Measurements from ENCODE around the gene FAT1.

DNA sequence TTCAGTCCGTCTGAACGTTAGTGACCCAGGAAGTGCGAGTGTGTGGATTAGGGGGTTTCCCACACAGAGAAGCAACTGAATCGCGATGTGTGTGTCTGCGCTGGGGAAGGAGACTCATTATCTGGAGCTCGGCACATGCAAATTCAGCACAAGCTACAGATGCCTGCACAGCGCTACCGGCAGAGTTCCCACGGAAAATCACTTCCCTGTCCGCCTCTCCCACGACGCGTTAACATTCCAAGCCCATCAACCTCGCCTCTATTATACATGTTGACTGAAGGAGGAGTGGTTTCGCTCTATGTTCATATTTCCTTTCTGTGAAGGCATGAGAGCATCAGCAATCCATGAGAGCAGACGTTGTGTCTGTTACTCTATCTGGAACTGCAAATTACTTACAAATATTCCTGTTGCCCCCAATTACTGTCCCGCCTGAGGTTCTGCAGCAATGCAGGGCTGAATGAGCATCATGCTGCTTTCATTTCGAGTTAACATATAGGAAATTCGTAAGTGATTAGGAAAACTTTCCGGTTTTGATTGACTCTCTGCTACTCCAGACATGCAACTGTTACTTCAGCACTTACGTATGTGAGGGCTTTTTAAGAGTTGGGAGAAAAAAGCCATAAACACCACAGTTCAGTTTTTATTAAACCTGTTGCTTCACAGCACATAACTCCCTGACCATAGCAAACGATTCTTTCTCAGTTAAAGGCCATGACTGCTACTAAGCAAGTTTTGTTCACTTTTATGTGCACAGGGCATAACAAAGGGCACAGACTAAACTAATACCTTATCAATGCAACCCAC, 153.3 kb downstream of the FAT1 start:
- no peak for TF ChIP-seq POLR2A (IDR thresholded peaks at IDR 0.05)
- TF ChIP-seq, protein P1, sequence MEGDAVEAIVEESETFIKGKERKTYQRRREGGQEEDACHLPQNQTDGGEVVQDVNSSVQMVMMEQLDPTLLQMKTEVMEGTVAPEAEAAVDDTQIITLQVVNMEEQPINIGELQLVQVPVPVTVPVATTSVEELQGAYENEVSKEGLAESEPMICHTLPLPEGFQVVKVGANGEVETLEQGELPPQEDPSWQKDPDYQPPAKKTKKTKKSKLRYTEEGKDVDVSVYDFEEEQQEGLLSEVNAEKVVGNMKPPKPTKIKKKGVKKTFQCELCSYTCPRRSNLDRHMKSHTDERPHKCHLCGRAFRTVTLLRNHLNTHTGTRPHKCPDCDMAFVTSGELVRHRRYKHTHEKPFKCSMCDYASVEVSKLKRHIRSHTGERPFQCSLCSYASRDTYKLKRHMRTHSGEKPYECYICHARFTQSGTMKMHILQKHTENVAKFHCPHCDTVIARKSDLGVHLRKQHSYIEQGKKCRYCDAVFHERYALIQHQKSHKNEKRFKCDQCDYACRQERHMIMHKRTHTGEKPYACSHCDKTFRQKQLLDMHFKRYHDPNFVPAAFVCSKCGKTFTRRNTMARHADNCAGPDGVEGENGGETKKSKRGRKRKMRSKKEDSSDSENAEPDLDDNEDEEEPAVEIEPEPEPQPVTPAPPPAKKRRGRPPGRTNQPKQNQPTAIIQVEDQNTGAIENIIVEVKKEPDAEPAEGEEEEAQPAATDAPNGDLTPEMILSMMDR (IDR thresholded peaks at IDR 0.05), result no peak

All from esophagus squamous epithelium (tissue), 4 donors.